ENCODE results near the gene SRP72. TPM values are rescaled to one million over a fixed set of nuclear protein-coding genes. Genes with fewer than 3 reads are reported as not detected.

Gene SRP72
- total and polyA plus RNA-seq, 2 donors (not counting 3 experiments of a cell fraction or from before 2014, with no cell fraction given), result 65.7 to 132 TPM

- peak overlapping the region; percentile 11 for H3K27ac ChIP-seq (ENCODE audit: insufficient read depth, low read depth, low read length)
- FAIRE-seq (no peak), DNase-seq (ENCODE audit: low read depth, low spot score) (peak; percentile 72)
- dilution Hi-C loops (cut with MboI; ENCODE audit: extremely low pct_ligation_motif_present, low sequenced_read_pairs), result no loop called here
- no peaks in the 10 kb centered on the region for H3K9me3 ChIP-seq (replicated peaks; ENCODE audit: control insufficient read depth, insufficient read depth, low read length)
- CTCF ChIA-PET, result interaction anchor here (1.0 to 3.9 kb wide), 6 partner anchors 9 to 1436 kb away, joined by 3 to 27 read pairs (median 13); partner anchors contain the start of genes AASDH and CEP135
- peak overlapping the region; percentile 69 to 83 (median 80) for H3K4me3 ChIP-seq (replicated peaks in 1 of 3; ENCODE audit: insufficient read depth in 1 of 3, low read depth in 1 of 3, low read length in 3 of 3)
- intact Hi-C loops (cut with micrococcal nuclease), result loop anchor here (1.0 to 10.0 kb wide), 5 partner anchors 9 to 490 kb away; partner anchors contain the start of genes AASDH, CEP135 and SRP72
- peak overlapping the region; percentile 90 for H3K4me2 ChIP-seq (ENCODE audit: insufficient read depth, low read length)
- TF ChIP-seq FOS (IDR thresholded peaks at IDR 0.05; ENCODE audit: borderline replicate concordance, insufficient read depth, low read length) (no peak), EZH2 (IDR thresholded peaks at IDR 0.05; ENCODE audit: borderline replicate concordance, low read depth, low read length, severe bottlenecking) (no peak), POLR2A (IDR thresholded peaks at IDR 0.05; ENCODE audit: low read depth, low read length) (no peak), CTCF (IDR thresholded peaks at IDR 0.05; ENCODE audit: extremely low read depth in 1 of 2, insufficient read depth in 1 of 2, low read depth in 1 of 2, low read length in 2 of 2) (no peak), POLR2AphosphoS5 (IDR thresholded peaks at IDR 0.05; ENCODE audit: insufficient read depth, low read depth, low read length) (no peak), MAX (IDR thresholded peaks at IDR 0.05; ENCODE audit: insufficient read depth, insufficient read length) (no peak), MYC (IDR thresholded peaks at IDR 0.05; ENCODE audit: low read depth, low read length) (no peak), GATA2 (IDR thresholded peaks at IDR 0.05; ENCODE audit: insufficient read depth, insufficient read length, low read depth, low read length) (no peak), JUN (IDR thresholded peaks at IDR 0.05; ENCODE audit: borderline replicate concordance, insufficient read depth, insufficient read length, low read depth) (no peak)
- H3K27me3 ChIP-seq (ENCODE audit: control insufficient read depth in 2 of 2, insufficient read depth in 2 of 2, low read length in 2 of 2), result no peaks in the 10 kb centered on the region
- POLR2A ChIA-PET, result interaction anchor here (1.0 to 2.1 kb wide), 4 partner anchors 24 to 487 kb away, joined by 3 to 15 read pairs (median 6); partner anchors contain the start of genes AASDH and CEP135
- H3K36me3 ChIP-seq (ENCODE audit: control insufficient read depth in 2 of 2, extremely low read depth in 1 of 2, insufficient read depth in 2 of 2, low read length in 2 of 2), result no peaks in the 10 kb centered on the region
- H3K9me1 ChIP-seq (replicated peaks; ENCODE audit: control insufficient read depth, extremely low read depth, insufficient read depth, low read length), result no peaks in the 10 kb centered on the region
- peaks cover 85% of the 10 kb centered on the region for H3K79me2 ChIP-seq (ENCODE audit: control insufficient read depth, insufficient read depth, low read length)
- H2AFZ ChIP-seq (ENCODE audit: low read depth, low read length), result peak overlapping the region; percentile 63
- peak overlapping the region; percentile 79 for H3K9ac ChIP-seq (replicated peaks; ENCODE audit: extremely low read depth, insufficient read depth, low read length)
- H4K20me1 ChIP-seq (replicated peaks; ENCODE audit: control insufficient read depth, extremely low read depth, insufficient read depth, low read length), result no peaks in the 10 kb centered on the region
- no TSS peak for BruUV-seq (replicated peaks)
- peaks cover 19% of the 10 kb centered on the region for H3K4me1 ChIP-seq (ENCODE audit: control insufficient read depth, extremely low read depth, insufficient read depth, low read length)
Observed at GRCh38 chr4:56434599-56435139, 32.7 kb upstream of the SRP72 start.

Data from endothelial cell of umbilical vein (primary cell).